H1 (cell line): ENCODE measurements around the gene KCNJ13. TPM values are rescaled to one million over a fixed set of nuclear protein-coding genes. Genes with fewer than 3 reads are reported as not detected.

Experiments
- CTCF ChIA-PET: fragments of 300-600 bp; sonication (Branson Sonifier 250); formaldehyde crosslinking; loops from one replicate; lab custom pipeline; 2021; ENCODE audit not compliant: partially characterized antibody; lab: Charles Lee
- POLR2A ChIA-PET: fragments of 300-600 bp; sonication (Branson Sonifier 250); formaldehyde crosslinking; loops from one replicate; lab custom pipeline; 2021; ENCODE audit warnings: inconsistent platforms; ENCODE audit not compliant: partially characterized antibody; lab: Charles Lee
- DNase-seq, 2 experiments: peaks; one replicate each; pipeline versions ENCODE4 v3.0.0 to v3.0.0-alpha.2; 2010 to 2022; ENCODE audit warnings: low spot score in 2 of 2, low read depth in 1 of 2, mixed read lengths in 1 of 2
- FAIRE-seq: peaks from 2 replicates; lab custom pipeline; 2011; peaks lifted over from hg19 to GRCh38; lab: Jason Lieb, UNC
- H2AFZ ChIP-seq: 2 replicates; pipeline ENCODE4 v1.8.1; 2012; ENCODE audit warnings: low read length, inconsistent platforms
- H2AK5ac ChIP-seq: 2 replicates; pipeline ENCODE4 v1.6.1; 2013; ENCODE audit warnings: low read depth, low read length
- H2BK120ac ChIP-seq: replicated peaks from 2 replicates; pipeline ENCODE3; 2013; ENCODE audit warnings: low read depth, low read length, inconsistent platforms
- H2BK12ac ChIP-seq: 2 replicates; pipeline ENCODE4 v1.6.1; 2013; ENCODE audit warnings: low read depth, low read length
- H2BK15ac ChIP-seq: 2 replicates; pipeline ENCODE4 v1.6.1; 2013; ENCODE audit warnings: low read length
- H2BK20ac ChIP-seq: 2 replicates; pipeline ENCODE4 v1.6.1; 2013; ENCODE audit warnings: low read length
- H2BK5ac ChIP-seq: 2 replicates; pipeline ENCODE4 v1.6.1; 2013; ENCODE audit warnings: low read depth, low read length
- H3K14ac ChIP-seq: 2 replicates; pipeline ENCODE4 v1.6.1; 2013; ENCODE audit warnings: inconsistent platforms; ENCODE audit not compliant: insufficient read length
- H3K18ac ChIP-seq: 2 replicates; pipeline ENCODE4 v1.6.1; 2013; ENCODE audit warnings: low read length; ENCODE audit errors: extremely low read depth
- H3K23ac ChIP-seq: 2 replicates; pipeline ENCODE4 v1.6.1; 2013; ENCODE audit warnings: inconsistent platforms; ENCODE audit not compliant: insufficient read length
- H3K23me2 ChIP-seq: 2 replicates; pipeline ENCODE4 v1.6.1; 2013; ENCODE audit warnings: low read depth, low read length
- H3K27ac ChIP-seq: 2 replicates; pipeline ENCODE4 v1.6.1; 2011; ENCODE audit warnings: low read depth, low read length, inconsistent platforms
- H3K27me3 ChIP-seq, 4 experiments: replicated peaks in 1 of 4; 1 replicate in 1 of 4; 2 replicates in 3 of 4; pipeline versions ENCODE4 v1.6.1 to v1.8.1; 2011 to 2013; ENCODE audit warnings: low read length in 3 of 4, mild to moderate bottlenecking in 3 of 4, inconsistent platforms in 2 of 4, mixed read lengths in 2 of 4, moderate library complexity in 1 of 4; ENCODE audit not compliant: control insufficient read depth in 3 of 4, insufficient read depth in 3 of 4; ENCODE audit errors: extremely low read depth in 1 of 4
- H3K36me3 ChIP-seq, 4 experiments: 2 replicates each; pipeline versions ENCODE4 v1.6.1 to v1.8.1; 2011 to 2013; ENCODE audit warnings: mild to moderate bottlenecking in 4 of 4, low read length in 3 of 4, moderate library complexity in 2 of 4, control low read depth in 1 of 4, inconsistent platforms in 1 of 4; ENCODE audit not compliant: insufficient read depth in 4 of 4, control insufficient read depth in 2 of 4
- H3K4ac ChIP-seq: replicated peaks from 2 replicates; pipeline ENCODE3; 2013; ENCODE audit warnings: low read length, low read depth, mixed read lengths, inconsistent platforms; ENCODE audit not compliant: insufficient read length
- H3K4me1 ChIP-seq, 4 experiments: replicated peaks in 1 of 4; 1 replicate in 1 of 4; 2 replicates in 3 of 4; pipeline versions ENCODE4 v1.6.1 to v1.8.1; 2011 to 2013; ENCODE audit warnings: low read length in 3 of 4, inconsistent platforms in 2 of 4, mixed read lengths in 1 of 4; ENCODE audit not compliant: insufficient read depth in 4 of 4, control insufficient read depth in 3 of 4
- H3K4me2 ChIP-seq, 2 experiments: 2 replicates each; pipeline versions ENCODE4 v1.6.1 to v1.8.1; 2011 to 2013; ENCODE audit warnings: low read depth in 2 of 2, low read length in 2 of 2, control low read depth in 1 of 2, inconsistent platforms in 1 of 2, mild to moderate bottlenecking in 1 of 2; ENCODE audit not compliant: insufficient read depth in 1 of 2
- H3K4me3 ChIP-seq, 4 experiments: fragments of 200-600, 300-600 bp in 1 of 4; sonication (generic), shearing (Covaris generic), sonication (Bioruptor Twin) in 1 of 4; 2 replicates each; pipeline versions ENCODE4 v1.5.1 to v1.8.1; 2011 to 2016; ENCODE audit warnings: low read length in 4 of 4, low read depth in 3 of 4, control low read depth in 2 of 4, inconsistent platforms in 2 of 4, mild to moderate bottlenecking in 2 of 4, mixed read lengths in 1 of 4, moderate library complexity in 1 of 4; ENCODE audit not compliant: insufficient read depth in 2 of 4; ENCODE audit errors: extremely low read depth in 1 of 4
- H3K56ac ChIP-seq: replicated peaks from 2 replicates; pipeline ENCODE3; 2013; ENCODE audit warnings: low read depth, mild to moderate bottlenecking, mixed read lengths, low read length, inconsistent platforms; ENCODE audit not compliant: insufficient read length
- H3K79me1 ChIP-seq: 2 replicates; pipeline ENCODE4 v1.6.1; 2013; ENCODE audit warnings: low read depth, low read length, control low read depth
- H3K79me2 ChIP-seq, 2 experiments: 2 replicates each; pipeline versions ENCODE4 v1.6.1 to v1.8.1; 2012 to 2013; ENCODE audit warnings: low read length in 2 of 2, mild to moderate bottlenecking in 2 of 2, inconsistent platforms in 1 of 2; ENCODE audit not compliant: insufficient read depth in 2 of 2, control insufficient read depth in 1 of 2
- H3K9ac ChIP-seq, 4 experiments: replicated peaks in 1 of 4; 1 replicate in 1 of 4; 2 replicates in 3 of 4; pipeline versions ENCODE4 v1.6.1 to v1.8.1; 2011 to 2013; ENCODE audit warnings: low read depth in 3 of 4, low read length in 3 of 4, control low read depth in 2 of 4, mild to moderate bottlenecking in 2 of 4, moderate library complexity in 2 of 4, inconsistent platforms in 1 of 4; ENCODE audit errors: extremely low read depth in 1 of 4
- H3K9me3 ChIP-seq, 2 experiments: 2 replicates each; pipeline versions ENCODE4 v1.6.1 to v1.8.1; 2012 to 2013; ENCODE audit warnings: mild to moderate bottlenecking in 2 of 2, moderate library complexity in 2 of 2, control low read depth in 1 of 2, inconsistent platforms in 1 of 2, low read depth in 1 of 2, low read length in 1 of 2, mixed read lengths in 1 of 2; ENCODE audit not compliant: insufficient read depth in 2 of 2
- H4K20me1 ChIP-seq, 2 experiments: replicated peaks in 1 of 2; 2 replicates each; pipeline versions ENCODE3 to v1.8.1; 2011 to 2013; ENCODE audit warnings: inconsistent platforms in 2 of 2, low read length in 2 of 2, mild to moderate bottlenecking in 1 of 2; ENCODE audit not compliant: insufficient read depth in 2 of 2, control insufficient read depth in 1 of 2
- H4K5ac ChIP-seq: 2 replicates; pipeline ENCODE4 v1.6.1; 2013; ENCODE audit warnings: low read length, low read depth, mixed read lengths, inconsistent platforms; ENCODE audit not compliant: insufficient read length
- H4K8ac ChIP-seq: 2 replicates; pipeline ENCODE4 v1.8.0; 2013; ENCODE audit warnings: mild to moderate bottlenecking, moderate library complexity, low read length, inconsistent platforms; ENCODE audit not compliant: insufficient read depth; ENCODE audit errors: extremely low read depth
- H4K91ac ChIP-seq: replicated peaks from 2 replicates; pipeline ENCODE3; 2013; ENCODE audit warnings: low read length, mixed read lengths, inconsistent platforms; ENCODE audit not compliant: insufficient read length
- HDAC6 ChIP-seq: IDR thresholded peaks from one replicate; pipeline ENCODE4 v1.7.1; 2012; ENCODE audit warnings: low read depth, mild to moderate bottlenecking, inconsistent platforms, low read length, moderate library complexity
- RFX5 ChIP-seq: IDR thresholded peaks from 2 replicates; pipeline ENCODE4 v1.6.1; 2011; ENCODE audit warnings: low read depth, low read length, improper control_type of control experiment, borderline replicate concordance
- TAF1 ChIP-seq: IDR thresholded peaks from 2 replicates; pipeline ENCODE4 v1.6.1; 2011; ENCODE audit warnings: mild to moderate bottlenecking, low read depth, low read length
- WGBS, 2 experiments: shearing (Covaris generic) in 1 of 2; methylation state at CpG; one replicate each; pipeline versions ENCODE4 v1.1.6 to v1.1.7; 2013 to 2015; ENCODE audit warnings: low lambda C conversion rate in 2 of 2, mixed read lengths in 2 of 2, inconsistent platforms in 1 of 2, low coverage in 1 of 2, missing lambda C conversion rate in 1 of 2; ENCODE audit not compliant: insufficient replicate concordance in 2 of 2, insufficient coverage in 1 of 2, insufficient read length in 1 of 2; ENCODE audit errors: extremely low coverage in 1 of 2, missing lambda C conversion rate in 1 of 2; 5-methylcytosine and 5-hydroxymethylcytosine counted together
- polyA plus RNA-seq, 7 experiments: library from polyadenylated mRNA; depleted of rRNA in 3 of 7; stranded (reverse) in 5 of 7; unstranded in 2 of 7; fragments of >200 nt in 5 of 7; fragments of 200-250 nt in 2 of 7; gene quantifications; 1 replicate in 5 of 7; 2 replicates in 1 of 7; 4 replicates in 1 of 7; pipeline versions ENCODE4 v1.2.1 to v1.2.3, GENCODE V29; 2011 to 2013; ENCODE audit warnings: missing spikeins in 2 of 7, mixed read lengths in 2 of 7
- total RNA-seq: library from RNA; stranded (reverse); fragmentation: NEBNext Ultra II Directional; extraction: Animal tissue kit (Norgen Biotek cat#: 25700); gene quantifications from 2 replicates; pipeline ENCODE4 v1.2.1, GENCODE V29; 2021

The KCNJ13 gene
- total and polyA plus RNA-seq, 2 of the 8 experiments (the other 6 are each of a cell fraction or from before 2014, with no cell fraction given), result not detected

DNA sequence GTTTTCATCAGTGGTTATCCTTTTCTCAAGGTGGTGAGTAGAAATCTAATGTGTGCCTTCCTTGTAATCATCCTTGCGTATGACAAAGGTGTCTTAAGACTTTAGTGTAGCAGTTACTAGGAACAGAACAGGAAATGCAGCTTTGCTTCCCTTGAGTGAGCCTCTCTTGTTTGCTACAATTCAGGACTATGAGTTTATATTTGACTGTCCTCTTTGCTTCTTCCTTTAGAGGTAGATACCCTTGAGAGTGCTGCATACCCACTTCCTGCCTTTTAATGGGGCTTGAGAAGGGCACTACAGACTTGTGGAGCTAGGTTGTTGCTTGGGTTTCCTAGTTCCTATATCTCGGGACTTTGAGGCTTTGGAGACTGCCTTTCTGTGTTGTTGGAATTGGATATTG is 3.8 kb downstream of the KCNJ13 start:
- no peak overlapping the region for H2AK5ac ChIP-seq
- H2BK15ac ChIP-seq, result no peak overlapping the region
- DNase-seq, result no peak
- no peak overlapping the region for H4K8ac ChIP-seq
- no peak overlapping the region for H3K4me3 ChIP-seq
- H3K79me1 ChIP-seq, result no peaks in the 10 kb centered on the region
- no peak overlapping the region for H3K9ac ChIP-seq
- CTCF ChIA-PET, result interaction anchor here (1.7 kb wide), 1 partner anchor 10 kb away, joined by 4 read pairs; no protein-coding TSS in a partner anchor
- no peak overlapping the region for H3K23ac ChIP-seq
- no peak overlapping the region for H2BK5ac ChIP-seq
- no peak overlapping the region for H4K91ac ChIP-seq
- peaks cover 0 to 2% (median 0%) of the 10 kb centered on the region in 4 experiments; a peak in 2 of 7 replicates for H3K4me1 ChIP-seq
- no peak overlapping the region for H2BK20ac ChIP-seq
- H3K79me2 ChIP-seq, result peaks cover 0 to 2% of the 10 kb centered on the region in 2 experiments; a peak in 1 of 4 replicates
- no peak for FAIRE-seq
- no peak overlapping the region for H3K4ac ChIP-seq
- H2AFZ ChIP-seq, result no peak overlapping the region
- no peak overlapping the region for H3K56ac ChIP-seq
- no peaks in the 10 kb centered on the region for H4K20me1 ChIP-seq
- H4K5ac ChIP-seq, result no peak overlapping the region
- no peak overlapping the region for H2BK120ac ChIP-seq
- H3K23me2 ChIP-seq, result no peaks in the 10 kb centered on the region
- H3K9me3 ChIP-seq, result no peaks in the 10 kb centered on the region
- no peak overlapping the region for H2BK12ac ChIP-seq
- no peak for TF ChIP-seq RFX5
- TF ChIP-seq HDAC6, result no peak
- no peak for TF ChIP-seq TAF1
- no peak overlapping the region for H3K4me2 ChIP-seq
- H3K18ac ChIP-seq, result no peak overlapping the region
- H3K27ac ChIP-seq, result no peak overlapping the region
- 89% methylated on average over 2 of the region's 2 CpGs; no CpG with 5 or more reads in 1 of the 2 experiments for WGBS, 2 experiments
- peaks cover 0 to 25% (median 8%) of the 10 kb centered on the region in 4 experiments; a peak in 5 of 8 replicates for H3K36me3 ChIP-seq
- no peak overlapping the region for H3K14ac ChIP-seq
- POLR2A ChIA-PET, result no interaction called here
- H3K27me3 ChIP-seq, result no peaks in the 10 kb centered on the region
